Measurements from ENCODE around the gene KIAA1549. TPM values are rescaled to one million over a fixed set of nuclear protein-coding genes. Genes with fewer than 3 reads are reported as not detected.

KIAA1549 gene
- polyA plus RNA-seq, 1 experiment = 2.5 TPM

GRCh38 chr7:139022286-139022685 lies 41.1 kb upstream of the KIAA1549 start:
- ChIA-PET CTCF (interaction anchor here (1.1 to 1.6 kb wide), 2 partner anchors 40 to 136 kb away, joined by 3 to 4 read pairs; no protein-coding TSS in a partner anchor), POLR2A (no interaction called here)
- no peak for TF ChIP-seq CTCF (IDR thresholded peaks at IDR 0.05; ENCODE audit: insufficient read depth, low read depth, low read length)
- Histone ChIP-seq H3K4me3 (ENCODE audit: low read depth, low read length) (no peak overlapping the region), H3K36me3 (ENCODE audit: control insufficient read depth, insufficient read depth, low read length) (peaks cover 8% of the 10 kb centered on the region), H3K27me3 (ENCODE audit: control insufficient read depth, insufficient read depth, low read length) (no peaks in the 10 kb centered on the region)
- no peak for DNase-seq (ENCODE audit: low read depth)

- CTCF ChIA-PET = interaction anchor here (1.0 to 3.6 kb wide), 8 partner anchors 9 to 132 kb away, joined by 3 to 12 read pairs (median 6); no protein-coding TSS in a partner anchor
Observed at GRCh38 chr7:139018910-139019309, 37.7 kb upstream of the KIAA1549 start.

GRCh38 chr7:139016931-139017511 lies 35.8 kb upstream of the KIAA1549 start:
- CTCF ChIA-PET = interaction anchor here (0.6 to 3.6 kb wide), 22 partner anchors 9 to 143 kb away, joined by 3 to 23 read pairs (median 6); partner anchors contain the start of gene ZC3HAV1L
- DNase-seq (ENCODE audit: low read depth) = no peak
- Histone ChIP-seq H3K36me3 (ENCODE audit: control insufficient read depth, insufficient read depth, low read length) (no peaks in the 10 kb centered on the region), H3K4me3 (ENCODE audit: low read depth, low read length) (no peak overlapping the region), H3K27me3 (ENCODE audit: control insufficient read depth, insufficient read depth, low read length) (no peaks in the 10 kb centered on the region)
- TF ChIP-seq CTCF (IDR thresholded peaks at IDR 0.05; ENCODE audit: insufficient read depth, low read depth, low read length) = peak; percentile 76
- POLR2A ChIA-PET = no interaction called here

More at GRCh38 chr7:139018910-139019309, 37.7 kb upstream of the KIAA1549 start:
- no peak for TF ChIP-seq CTCF (IDR thresholded peaks at IDR 0.05; ENCODE audit: insufficient read depth, low read depth, low read length)
- Histone ChIP-seq H3K36me3 (ENCODE audit: control insufficient read depth, insufficient read depth, low read length) (peaks cover 4% of the 10 kb centered on the region; the same call in 1 of the 2 replicates), H3K27me3 (ENCODE audit: control insufficient read depth, insufficient read depth, low read length) (no peaks in the 10 kb centered on the region), H3K4me3 (ENCODE audit: low read depth, low read length) (no peak overlapping the region)
- no peak for DNase-seq (ENCODE audit: low read depth)
- POLR2A ChIA-PET = no interaction called here

- Histone ChIP-seq H3K4me3 (ENCODE audit: low read depth, low read length) (no peak overlapping the region), H3K36me3 (ENCODE audit: control insufficient read depth, insufficient read depth, low read length) (no peaks in the 10 kb centered on the region), H3K27me3 (ENCODE audit: control insufficient read depth, insufficient read depth, low read length) (no peaks in the 10 kb centered on the region)
- DNase-seq (ENCODE audit: low read depth) = no peak
- POLR2A ChIA-PET = no interaction called here
- no peak for TF ChIP-seq CTCF (IDR thresholded peaks at IDR 0.05; ENCODE audit: insufficient read depth, low read depth, low read length)
- CTCF ChIA-PET = interaction anchor here (1.5 to 1.6 kb wide), 2 partner anchors 15 to 125 kb away, joined by 4 to 5 read pairs; no protein-coding TSS in a partner anchor
Observed at GRCh38 chr7:139011373-139011772, 30.2 kb upstream of the KIAA1549 start.

- ChIA-PET POLR2A (no interaction called here), CTCF (interaction anchor here (0.9 to 2.0 kb wide), 3 partner anchors 13 to 15 kb away, joined by 3 to 4 read pairs (median 4); no protein-coding TSS in a partner anchor)
Observed at GRCh38 chr7:139004321-139005090, 23.3 kb upstream of the KIAA1549 start.

More at GRCh38 chr7:139004321-139005090, 23.3 kb upstream of the KIAA1549 start:
- no peak for TF ChIP-seq CTCF (IDR thresholded peaks at IDR 0.05; ENCODE audit: insufficient read depth, low read depth, low read length)
- Histone ChIP-seq H3K36me3 (ENCODE audit: control insufficient read depth, insufficient read depth, low read length) (no peaks in the 10 kb centered on the region), H3K4me3 (ENCODE audit: low read depth, low read length) (no peak overlapping the region), H3K27me3 (ENCODE audit: control insufficient read depth, insufficient read depth, low read length) (no peaks in the 10 kb centered on the region; the same call in 1 of the 2 replicates)
- no peak for DNase-seq (ENCODE audit: low read depth)
